MM.1S (cell line): ENCODE measurements around the gene IL17RE.

Experiments used
- CTCF ChIP-seq: fragments of 300-600 bp; sonication (generic); IDR thresholded peaks from 2 replicates; pipeline ENCODE4 v1.5.1; 2016; ENCODE audit warnings: antibody characterized with exemption, low read length, mixed read lengths
- EZH2 ChIP-seq: fragments of 300-600 bp; sonication (generic); optimal IDR thresholded peaks from 2 replicates; pipeline ENCODE3; 2017; ENCODE audit warnings: low read depth, mild to moderate bottlenecking, antibody characterized with exemption, low read length, mixed read lengths
- EZH2phosphoT487 ChIP-seq: fragments of 300-600 bp; sonication (generic); IDR thresholded peaks from 2 replicates; pipeline ENCODE4 v1.6.1; 2018; ENCODE audit warnings: antibody characterized with exemption, low read length

DNA sequence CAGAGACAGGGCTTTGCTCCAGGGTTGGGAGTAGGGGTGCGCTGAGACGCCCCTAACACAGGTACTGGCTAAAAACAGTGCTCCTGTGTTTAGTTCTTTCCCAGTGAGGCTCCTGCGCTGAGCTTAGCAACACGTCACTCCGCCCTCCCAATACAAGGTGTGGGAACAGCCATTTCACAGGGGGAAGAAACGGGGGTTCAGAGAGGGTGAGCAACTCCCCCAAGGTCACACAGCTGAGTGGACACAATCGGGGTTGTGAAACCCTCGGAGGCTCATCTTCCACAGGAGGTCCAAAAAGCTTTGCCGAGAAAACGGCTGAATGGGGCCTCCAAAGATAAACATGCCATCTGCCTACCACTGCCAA lies 48.9 kb downstream of the IL17RE start:
- no peak for TF ChIP-seq CTCF
- TF ChIP-seq EZH2 = no peak
- TF ChIP-seq EZH2phosphoT487 = no peak
